OCI-LY3 (cell line): ENCODE measurements around the gene L3MBTL4.

Experiments
- CTCF ChIP-seq: fragments of 200-600, 300-600 bp; sonication (generic); IDR thresholded peaks from 2 replicates; pipeline ENCODE4 v1.5.1; 2014; ENCODE audit warnings: antibody characterized with exemption, low read length, low read depth
- EZH2phosphoT487 ChIP-seq: fragments of 200-600 bp; shearing (Covaris generic); IDR thresholded peaks from 2 replicates; pipeline ENCODE4 v1.6.1; 2018; ENCODE audit warnings: antibody characterized with exemption, mixed run types, low read depth

- TF ChIP-seq EZH2phosphoT487 (no peak), CTCF (no peak)
These were observed 91.3 kb downstream of the L3MBTL4 start for GRCh38 chr18:6323319-6323889.
